A549 (cell line): ENCODE results near the gene PMP22. TPM values are rescaled to one million over a fixed set of nuclear protein-coding genes. Genes with fewer than 3 reads are reported as not detected.

Experiments used
- ATAC-seq, 2 experiments: fragments of 200-7000 bp in 1 of 2; fragments of >200 bp in 1 of 2; cut with Nextera tagmentation in 1 of 2; cut with Tn5 transposase in 1 of 2; 3 replicates each; pipeline versions ENCODE4 v1.8.0 to v1.9.1; 2018 to 2020; ENCODE audit warnings: mild to moderate bottlenecking in 1 of 2, moderate library complexity in 1 of 2
- CTCF ChIA-PET: fragments of 300-600 bp; sonication (Branson Sonifier 250); formaldehyde crosslinking; extraction: SDS; loops from one replicate; lab custom pipeline; 2021; ENCODE audit warnings: antibody characterized with exemption, inconsistent platforms; lab: Yijun Ruan, JAX
- POLR2A ChIA-PET: fragments of 350-600 bp; formaldehyde crosslinking; extraction: SDS; loops from one replicate; lab custom pipeline; 2021; ENCODE audit warnings: antibody characterized with exemption, inconsistent platforms; lab: Yijun Ruan, JAX
- DNase-seq, 2 experiments: peaks; one replicate each; pipeline versions ENCODE4 v3.0.0 to v3.0.0-alpha.2; 2011 to 2016; ENCODE audit warnings: low read depth in 1 of 2, low spot score in 1 of 2
- FAIRE-seq: peaks from 2 replicates; lab custom pipeline; 2011; peaks lifted over from hg19 to GRCh38; lab: Jason Lieb, UNC
- H3K27ac ChIP-seq, 2 experiments: fragments of >200 bp; sonication (Bioruptor Twin); formaldehyde crosslinking; 3 replicates each; pipeline ENCODE4 v1.5.1; 2016 to 2017
- H3K4me1 ChIP-seq: fragments of >200 bp; sonication (Bioruptor Twin); formaldehyde crosslinking; 3 replicates; pipeline ENCODE4 v1.6.1; 2016
- H3K4me2 ChIP-seq: fragments of >200 bp; sonication (Bioruptor Twin); formaldehyde crosslinking; 3 replicates; pipeline ENCODE4 v1.6.1; 2016
- H3K4me3 ChIP-seq: fragments of >200 bp; sonication (Bioruptor Twin); formaldehyde crosslinking; 3 replicates; pipeline ENCODE4 v1.5.1; 2016
- H3K9me3 ChIP-seq: fragments of >200 bp; sonication (Bioruptor Twin); formaldehyde crosslinking; 3 replicates; pipeline ENCODE4 v1.6.1; 2016
- BHLHE40 ChIP-seq: IDR thresholded peaks from 2 replicates; pipeline ENCODE4 v1.6.1; 2012; ENCODE audit warnings: low read depth, low read length, inconsistent platforms
- CHD4 ChIP-seq: fragments of 200-600 bp; sonication (generic); IDR thresholded peaks from 2 replicates; pipeline ENCODE4 v1.6.1; 2016; ENCODE audit warnings: antibody characterized with exemption, mild to moderate bottlenecking, borderline replicate concordance
- CTCF ChIP-seq: fragments of >200 bp; sonication (Bioruptor Twin); formaldehyde crosslinking; IDR thresholded peaks from 3 replicates; pipeline ENCODE4 v1.5.1; 2016
- EHF ChIP-seq: fragments of 250-450 bp; sonication (Bioruptor Pico); IDR thresholded peaks from 2 replicates; pipeline ENCODE4 v1.5.0; 2020; ENCODE audit warnings: mild to moderate bottlenecking
- ESRRA ChIP-seq: fragments of 150-350 bp; IDR thresholded peaks from 2 replicates; pipeline ENCODE4 v1.6.1; 2014; ENCODE audit warnings: mild to moderate bottlenecking, low read length, borderline replicate concordance
- HDAC2 ChIP-seq: fragments of 200-600 bp; sonication (generic); IDR thresholded peaks from 2 replicates; pipeline ENCODE4 v1.6.1; 2016
- HES2 ChIP-seq: fragments of >200 bp; sonication (Bioruptor Twin); formaldehyde crosslinking; IDR thresholded peaks from 2 replicates; pipeline ENCODE4 v1.6.1; 2016
- HMGXB4 ChIP-seq: fragments of 250-450 bp; sonication (Bioruptor Pico); IDR thresholded peaks from 2 replicates; pipeline ENCODE4 v1.5.0; 2021; ENCODE audit warnings: mild to moderate bottlenecking, moderate library complexity, borderline replicate concordance
- HOXB13 ChIP-seq: fragments of 250-450 bp; sonication (Bioruptor Pico); IDR thresholded peaks from 2 replicates; pipeline ENCODE4 v1.5.0; 2020; ENCODE audit warnings: low read depth, mild to moderate bottlenecking, moderate library complexity
- HOXB5 ChIP-seq: fragments of 250-450 bp; sonication (Bioruptor Pico); IDR thresholded peaks from 2 replicates; pipeline ENCODE4 v1.5.0; 2020; ENCODE audit warnings: mild to moderate bottlenecking, moderate library complexity
- KDM1A ChIP-seq: fragments of 200-600 bp; sonication (generic); IDR thresholded peaks from 2 replicates; pipeline ENCODE4 v1.6.1; 2016; ENCODE audit warnings: low read depth, mild to moderate bottlenecking
- KDM5A ChIP-seq: fragments of 200-600 bp; sonication (generic); IDR thresholded peaks from 2 replicates; pipeline ENCODE4 v1.6.1; 2016; ENCODE audit warnings: antibody characterized with exemption, mild to moderate bottlenecking
- MAZ ChIP-seq: fragments of 150-350 bp; IDR thresholded peaks from 2 replicates; pipeline ENCODE4 v1.6.1; 2014; ENCODE audit warnings: antibody characterized with exemption, low read depth, low read length, borderline replicate concordance
- POLR2A ChIP-seq: IDR thresholded peaks from 2 replicates; pipeline ENCODE4 v1.6.1; 2012; ENCODE audit warnings: mild to moderate bottlenecking, low read length
- RCOR1 ChIP-seq: fragments of 150-350 bp; IDR thresholded peaks from 2 replicates; pipeline ENCODE4 v1.6.1; 2014; ENCODE audit warnings: antibody characterized with exemption, low read length, low read depth
- RNF2 ChIP-seq: fragments of 200-600 bp; sonication (generic); IDR thresholded peaks from 2 replicates; pipeline ENCODE4 v1.6.1; 2016; ENCODE audit warnings: low read depth, mild to moderate bottlenecking, antibody characterized with exemption, moderate library complexity, borderline replicate concordance
- ZC3H11A ChIP-seq: fragments of 450-650 bp; IDR thresholded peaks from 2 replicates; pipeline ENCODE4 v1.6.1; 2014; ENCODE audit warnings: antibody characterized with exemption, mild to moderate bottlenecking
- ZFP36 ChIP-seq: fragments of 450-650 bp; IDR thresholded peaks from 2 replicates; pipeline ENCODE4 v1.6.1; 2014; ENCODE audit warnings: borderline replicate concordance; ENCODE audit not compliant: partially characterized antibody
- ZSCAN20 ChIP-seq: fragments of 250-450 bp; sonication (Bioruptor Pico); IDR thresholded peaks from 2 replicates; pipeline ENCODE4 v1.8.0; 2022; ENCODE audit warnings: mild to moderate bottlenecking, moderate library complexity
- WGBS: methylation state at CpG from one replicate; pipeline ENCODE4 v1.1.6; 2017; ENCODE audit errors: missing lambda C conversion rate; 5-methylcytosine and 5-hydroxymethylcytosine counted together
- polyA plus RNA-seq, 4 experiments: library from polyadenylated mRNA; depleted of rRNA in 3 of 4; stranded (reverse); fragments of >200 nt; fragmentation: RNase III in 1 of 4; extraction: RNeasy Plus Mini Kit Qiagen cat#74134 plus additional on column Dnase treatment in 1 of 4; gene quantifications; 2 replicates in 3 of 4; 3 replicates in 1 of 4; pipeline ENCODE4 v1.2.3, GENCODE V29; 2011 to 2017
- TF ChIP-seq, protein P1 (sequence below): fragments of 250-450 bp; sonication (Bioruptor Pico); IDR thresholded peaks from 2 replicates; pipeline ENCODE4 v1.5.0; 2020; ENCODE audit warnings: low read depth, mild to moderate bottlenecking, moderate library complexity
- TF ChIP-seq, protein P2 (sequence below): IDR thresholded peaks from 2 replicates; pipeline ENCODE4 v1.6.1; 2012

PMP22 gene
- polyA plus RNA-seq, 2 of the 4 experiments (the other 2 are of a cell fraction), result 40.1 to 102 TPM

- ATAC-seq (no peak), DNase-seq (no peak), FAIRE-seq (no peak)
- H3K4me3 ChIP-seq, result no peak overlapping the region
- H3K4me2 ChIP-seq, result no peak overlapping the region
- CTCF ChIA-PET, result interaction anchor here (1.1 to 3.1 kb wide), 4 partner anchors 11 to 285 kb away, joined by 3 to 13 read pairs (median 3); no protein-coding TSS in a partner anchor
- H3K9me3 ChIP-seq, result peaks cover 7% of the 10 kb centered on the region; the same call in 1 of the 3 replicates
- POLR2A ChIA-PET, result no interaction called here
- H3K4me1 ChIP-seq, result no peaks in the 10 kb centered on the region
- H3K27ac ChIP-seq, result no peak overlapping the region
- TF ChIP-seq ZSCAN20 (CRISPR knock-in tag) (no peak), HOXB5 (CRISPR knock-in tag) (no peak), CTCF (no peak), EHF (CRISPR knock-in tag) (no peak), CHD4 (no peak), HMGXB4 (no peak), ESRRA (no peak), POLR2A (no peak), HES2 (no peak), BHLHE40 (no peak), RNF2 (no peak), KDM1A (no peak), RCOR1 (no peak)
- TF ChIP-seq, protein P1, sequence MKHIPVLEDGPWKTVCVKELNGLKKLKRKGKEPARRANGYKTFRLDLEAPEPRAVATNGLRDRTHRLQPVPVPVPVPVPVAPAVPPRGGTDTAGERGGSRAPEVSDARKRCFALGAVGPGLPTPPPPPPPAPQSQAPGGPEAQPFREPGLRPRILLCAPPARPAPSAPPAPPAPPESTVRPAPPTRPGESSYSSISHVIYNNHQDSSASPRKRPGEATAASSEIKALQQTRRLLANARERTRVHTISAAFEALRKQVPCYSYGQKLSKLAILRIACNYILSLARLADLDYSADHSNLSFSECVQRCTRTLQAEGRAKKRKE (CRISPR knock-in tag), result no peak
- TF ChIP-seq, protein P2, sequence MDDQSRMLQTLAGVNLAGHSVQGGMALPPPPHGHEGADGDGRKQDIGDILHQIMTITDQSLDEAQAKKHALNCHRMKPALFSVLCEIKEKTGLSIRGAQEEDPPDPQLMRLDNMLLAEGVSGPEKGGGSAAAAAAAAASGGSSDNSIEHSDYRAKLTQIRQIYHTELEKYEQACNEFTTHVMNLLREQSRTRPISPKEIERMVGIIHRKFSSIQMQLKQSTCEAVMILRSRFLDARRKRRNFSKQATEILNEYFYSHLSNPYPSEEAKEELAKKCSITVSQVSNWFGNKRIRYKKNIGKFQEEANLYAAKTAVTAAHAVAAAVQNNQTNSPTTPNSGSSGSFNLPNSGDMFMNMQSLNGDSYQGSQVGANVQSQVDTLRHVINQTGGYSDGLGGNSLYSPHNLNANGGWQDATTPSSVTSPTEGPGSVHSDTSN, result no peak
These were observed 24.5 kb downstream of the PMP22 start for GRCh38 chr17:15240644-15241043.

- POLR2A ChIA-PET, result no interaction called here
- TF ChIP-seq HDAC2 (no peak), ESRRA (no peak), MAZ (no peak), KDM5A (no peak), ZC3H11A (no peak), EHF (CRISPR knock-in tag) (no peak), ZFP36 (no peak), HOXB5 (CRISPR knock-in tag) (no peak), HOXB13 (CRISPR knock-in tag) (no peak)
- peaks cover 7% of the 10 kb centered on the region; the same call in 1 of the 3 replicates for H3K9me3 ChIP-seq
- 95% methylated on average over 3 of the region's 3 CpGs for WGBS
- no peaks in the 10 kb centered on the region for H3K4me1 ChIP-seq
- FAIRE-seq (no peak), ATAC-seq (no peak; a peak in 1 of 6 replicates), DNase-seq (no peak)
- H3K4me2 ChIP-seq, result no peak overlapping the region
- H3K4me3 ChIP-seq, result no peak overlapping the region
- no peak overlapping the region for H3K27ac ChIP-seq
- CTCF ChIA-PET, result interaction anchor here (3.1 kb wide), 1 partner anchor 263 kb away, joined by 13 read pairs; no protein-coding TSS in a partner anchor
These were observed 25.6 kb downstream of the PMP22 start for GRCh38 chr17:15239491-15239890.
